GM23338 (cell line): ENCODE results near the gene CRHR1. TPM values are rescaled to one million over a fixed set of nuclear protein-coding genes. Genes with fewer than 3 reads are reported as not detected.

Source experiments
- ATAC-seq: fragments of 200-7000 bp; cut with Tn5 transposase; 3 replicates; pipeline ENCODE4 v1.9.1; 2020
- DNase-seq: peaks from one replicate; pipeline ENCODE4 v3.0.0-alpha.2; 2015; ENCODE audit warnings: low spot score
- H2AFZ ChIP-seq: fragments of 200-600 bp; sonication (generic); 2 replicates; pipeline ENCODE4 v1.8.0; 2016; ENCODE audit warnings: antibody characterized with exemption, mild to moderate bottlenecking, moderate library complexity
- H3F3A ChIP-seq: fragments of 200-600 bp; sonication (generic); replicated peaks from 2 replicates; pipeline ENCODE4 v1.8.0; 2017; ENCODE audit warnings: antibody characterized with exemption, mixed run types, low read depth
- H3K27ac ChIP-seq: fragments of 200-600 bp; sonication (generic); 2 replicates; pipeline ENCODE4 v1.6.1; 2016; ENCODE audit warnings: low read depth
- H3K27me3 ChIP-seq: fragments of 200-600 bp; sonication (generic); 2 replicates; pipeline ENCODE4 v1.8.0; 2016; ENCODE audit warnings: mild to moderate bottlenecking, mixed run types, moderate library complexity; ENCODE audit not compliant: insufficient read depth
- H3K36me3 ChIP-seq: fragments of 200-600 bp; sonication (generic); 2 replicates; pipeline ENCODE4 v1.8.0; 2016; ENCODE audit warnings: mild to moderate bottlenecking; ENCODE audit not compliant: insufficient read depth
- H3K4me1 ChIP-seq: fragments of 200-600 bp; sonication (generic); 2 replicates; pipeline ENCODE4 v1.8.0; 2016; ENCODE audit warnings: mild to moderate bottlenecking, moderate library complexity; ENCODE audit not compliant: insufficient read depth
- H3K4me2 ChIP-seq: fragments of 200-600 bp; sonication (generic); 2 replicates; pipeline ENCODE4 v1.7.1; 2017; ENCODE audit warnings: mixed run types
- H3K4me3 ChIP-seq: fragments of 200-600 bp; sonication (generic); 2 replicates; pipeline ENCODE4 v1.6.1; 2016; ENCODE audit warnings: mixed run types
- H3K79me2 ChIP-seq: fragments of 200-600 bp; sonication (generic); replicated peaks from 2 replicates; pipeline ENCODE4 v1.8.0; 2017; ENCODE audit warnings: mild to moderate bottlenecking; ENCODE audit not compliant: insufficient read depth
- H3K9me2 ChIP-seq: fragments of 200-600 bp; sonication (generic); 2 replicates; pipeline ENCODE4 v1.8.0; 2017; ENCODE audit not compliant: insufficient read depth
- H4K20me1 ChIP-seq: fragments of 200-600 bp; sonication (generic); replicated peaks from 2 replicates; pipeline ENCODE4 v1.8.0; 2017; ENCODE audit warnings: mild to moderate bottlenecking; ENCODE audit not compliant: insufficient read depth
- H3K27ac Mint-ChIP-seq: 2 replicates; pipeline ENCODE4 v1.8.0; 2020; ENCODE audit warnings: inconsistent platforms, mild to moderate bottlenecking, moderate library complexity, mixed read lengths
- H3K27me3 Mint-ChIP-seq: 3 replicates; pipeline ENCODE4 v1.8.0; 2022; ENCODE audit warnings: low read depth, mild to moderate bottlenecking, moderate library complexity, mixed read lengths, inconsistent platforms; ENCODE audit not compliant: insufficient read depth, poor library complexity
- H3K36me3 Mint-ChIP-seq: 3 replicates; pipeline ENCODE4 v1.8.0; 2021; ENCODE audit warnings: low read depth, mild to moderate bottlenecking, inconsistent platforms, moderate library complexity, mixed read lengths
- H3K4me1 Mint-ChIP-seq: 3 replicates; pipeline ENCODE4 v1.8.0; 2020; ENCODE audit warnings: mild to moderate bottlenecking, inconsistent platforms, mixed read lengths
- H3K4me3 Mint-ChIP-seq: 3 replicates; pipeline ENCODE4 v1.8.0; 2021; ENCODE audit warnings: moderate library complexity, mild to moderate bottlenecking, inconsistent platforms, mixed read lengths
- H3K9me3 Mint-ChIP-seq: 3 replicates; pipeline ENCODE4 v1.8.0; 2020; ENCODE audit warnings: moderate library complexity, mild to moderate bottlenecking, inconsistent platforms, mixed read lengths
- CREB1 ChIP-seq: fragments of 250-450 bp; sonication (Bioruptor Pico); IDR thresholded peaks from 2 replicates; pipeline ENCODE4 v1.5.0; 2020; ENCODE audit warnings: low read depth, mild to moderate bottlenecking, moderate library complexity
- ETS1 ChIP-seq: IDR thresholded peaks from 2 replicates; pipeline ENCODE4 v1.6.1; 2016; ENCODE audit warnings: antibody characterized with exemption
- EZH2 ChIP-seq: fragments of 200-600 bp; sonication (generic); IDR thresholded peaks from one replicate; pipeline ENCODE4 v1.8.0; 2017; ENCODE audit warnings: antibody characterized with exemption, mild to moderate bottlenecking, low read depth; ENCODE audit not compliant: unreplicated experiment
- EZH2phosphoT487 ChIP-seq: fragments of 200-600 bp; sonication (generic); IDR thresholded peaks from one replicate; pipeline ENCODE4 v1.8.1; 2018; ENCODE audit warnings: antibody characterized with exemption; ENCODE audit not compliant: unreplicated experiment
- JUNB ChIP-seq: IDR thresholded peaks from one replicate; pipeline ENCODE4 v1.6.1; 2016; ENCODE audit warnings: antibody characterized with exemption; ENCODE audit not compliant: unreplicated experiment
- NANOG ChIP-seq: IDR thresholded peaks from 2 replicates; pipeline ENCODE4 v1.6.1; 2016; ENCODE audit warnings: antibody characterized with exemption, borderline replicate concordance
- REST ChIP-seq: IDR thresholded peaks from one replicate; pipeline ENCODE4 v1.6.1; 2018; ENCODE audit warnings: antibody characterized with exemption; ENCODE audit not compliant: unreplicated experiment
- STAT1 ChIP-seq: IDR thresholded peaks from one replicate; pipeline ENCODE4 v1.6.1; 2016; ENCODE audit warnings: antibody characterized with exemption; ENCODE audit not compliant: unreplicated experiment
- ZNF114 ChIP-seq: fragments of 250-450 bp; sonication (Bioruptor Pico); IDR thresholded peaks from 2 replicates; pipeline ENCODE4 v1.5.0; 2020; ENCODE audit warnings: mild to moderate bottlenecking, moderate library complexity
- ZNF331 ChIP-seq: fragments of 250-450 bp; sonication (Bioruptor Pico); IDR thresholded peaks from 2 replicates; pipeline ENCODE4 v1.5.0; 2020; ENCODE audit warnings: low read depth, mild to moderate bottlenecking, moderate library complexity
- ZNF462 ChIP-seq: fragments of 250-450 bp; sonication (Bioruptor Pico); IDR thresholded peaks from 2 replicates; pipeline ENCODE4 v1.5.0; 2020; ENCODE audit warnings: mild to moderate bottlenecking, moderate library complexity
- polyA plus RNA-seq: library from polyadenylated mRNA; unstranded; fragments of >200 nt; fragmentation: Nextera tagmentation; extraction: Ambion mirVana; gene quantifications from 2 replicates; pipeline ENCODE4 v1.2.1, GENCODE V29; 2016
- total RNA-seq: library from RNA; depleted of rRNA; stranded (reverse); fragments of >200 nt; shearing (Covaris generic); gene quantifications from 2 replicates; pipeline ENCODE4 v1.2.3, GENCODE V29; 2014

Gene CRHR1
- total and polyA plus RNA-seq, 2 experiments from 2014 or later, result 0.19 to 0.76 TPM

DNA sequence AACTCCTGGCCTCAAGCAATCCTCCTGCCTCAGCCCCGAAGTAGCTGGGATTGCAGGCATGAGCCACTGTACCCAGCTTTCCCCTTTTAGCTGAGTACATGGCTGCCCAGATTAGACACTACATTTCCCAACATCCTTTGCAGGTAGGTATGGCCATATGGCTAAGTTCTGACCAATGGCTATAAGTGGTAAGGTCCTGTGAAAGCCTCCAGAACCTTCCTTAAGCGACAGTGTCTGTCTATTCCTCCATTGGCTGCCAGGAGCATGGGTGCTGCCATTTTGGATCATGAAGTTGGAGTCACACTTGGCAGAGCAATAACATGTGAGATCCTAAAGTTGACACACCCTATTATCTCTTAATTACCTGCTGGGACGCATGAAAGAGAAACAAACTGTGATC, 24.4 kb upstream of the CRHR1 start:
- Mint-ChIP-seq H3K27ac (no peak overlapping the region), H3K4me3 (no peak overlapping the region), H3K4me1 (peaks cover 6% of the 10 kb centered on the region), H3K36me3 (peaks cover 2% of the 10 kb centered on the region; the same call in 1 of the 3 replicates), H3K9me3 (peaks cover 3% of the 10 kb centered on the region; the same call in 2 of the 3 replicates), H3K27me3 (peaks cover 5% of the 10 kb centered on the region)
- Histone ChIP-seq H3K4me1 (no peaks in the 10 kb centered on the region), H3F3A (no peaks in the 10 kb centered on the region), H3K36me3 (no peaks in the 10 kb centered on the region), H3K79me2 (no peaks in the 10 kb centered on the region), H4K20me1 (no peaks in the 10 kb centered on the region), H3K9me2 (0 out of 2 replicates have a peak, but pooled peaks cover 4% of the 10 kb centered on the region), H2AFZ (peak overlapping the region; percentile 65; the same call in 1 of the 2 replicates), H3K27me3 (no peaks in the 10 kb centered on the region), H3K4me2 (no peak overlapping the region), H3K4me3 (no peak overlapping the region), H3K27ac (no peak overlapping the region)
- DNase-seq (peak; percentile 62), ATAC-seq (peak; percentile 82)
- no peak for TF ChIP-seq STAT1
- TF ChIP-seq ZNF331 (CRISPR knock-in tag), result no peak
- no peak for TF ChIP-seq JUNB
- no peak for TF ChIP-seq NANOG
- peak; percentile 12; the same call in 1 of the 2 replicates for TF ChIP-seq CREB1 (CRISPR knock-in tag)
- no peak for TF ChIP-seq EZH2
- TF ChIP-seq ETS1, result 0 out of 2 replicates have a peak, but pooled peaks have one; percentile 58
- no peak for TF ChIP-seq REST
- no peak for TF ChIP-seq ZNF114 (CRISPR knock-in tag)
- TF ChIP-seq EZH2phosphoT487, result no peak

DNA sequence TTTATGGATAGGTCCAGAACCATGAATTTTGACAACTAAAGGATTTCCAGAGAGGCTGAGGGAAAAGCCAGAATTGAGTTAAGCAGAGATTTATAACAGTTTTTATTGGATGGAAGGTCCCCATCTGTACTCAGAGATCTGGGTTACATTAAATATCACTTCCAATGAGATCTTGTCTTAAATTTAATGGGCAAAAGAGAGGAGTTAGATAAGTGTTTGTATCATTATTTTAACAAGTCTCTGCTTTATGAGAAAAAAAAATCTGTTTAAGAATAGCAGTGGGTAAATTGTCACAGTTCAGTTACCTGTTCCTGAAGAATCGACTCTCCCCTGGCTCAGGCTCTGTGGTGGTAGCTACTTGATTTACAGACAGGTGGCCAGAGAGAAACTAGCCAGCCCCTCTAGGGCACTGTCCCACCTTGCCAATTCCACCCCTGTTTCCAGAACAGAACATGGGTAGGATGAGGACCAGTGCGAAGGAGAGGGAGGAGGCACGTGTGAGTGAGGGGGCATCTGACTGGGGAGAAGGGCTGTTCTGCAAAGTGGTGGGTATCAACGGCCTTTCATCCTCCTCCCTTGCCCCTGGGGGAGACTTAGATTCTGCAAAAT, 22.1 kb upstream of the CRHR1 start:
- H3K27me3 Mint-ChIP-seq, result peaks cover 7% of the 10 kb centered on the region
- H3K27ac Mint-ChIP-seq, result no peak overlapping the region
- H3K9me3 Mint-ChIP-seq, result peaks cover 3% of the 10 kb centered on the region; the same call in 2 of the 3 replicates
- Histone ChIP-seq H2AFZ (no peak overlapping the region), H3K27me3 (no peaks in the 10 kb centered on the region), H4K20me1 (no peaks in the 10 kb centered on the region), H3K36me3 (no peaks in the 10 kb centered on the region), H3K79me2 (no peaks in the 10 kb centered on the region), H3F3A (no peaks in the 10 kb centered on the region), H3K27ac (no peak overlapping the region), H3K9me2 (0 out of 2 replicates have a peak, but pooled peaks cover 4% of the 10 kb centered on the region), H3K4me3 (no peak overlapping the region), H3K4me1 (no peaks in the 10 kb centered on the region), H3K4me2 (no peak overlapping the region)
- no peak overlapping the region for H3K4me3 Mint-ChIP-seq
- H3K4me1 Mint-ChIP-seq, result peaks cover 6% of the 10 kb centered on the region
- no peak for ATAC-seq
- no peak for DNase-seq
- peaks cover 2% of the 10 kb centered on the region; the same call in 1 of the 3 replicates for H3K36me3 Mint-ChIP-seq
- no peak for TF ChIP-seq ZNF462 (CRISPR knock-in tag)
